IPS-20b (cell line): ENCODE data around the gene CIC.

ENCODE experiments used
- H3K27ac ChIP-seq: one replicate; pipeline ENCODE4 v1.5.1; 2013; ENCODE audit warnings: low read length
- H3K27me3 ChIP-seq: 2 replicates; pipeline ENCODE4 v1.6.1; 2013; ENCODE audit warnings: mild to moderate bottlenecking, low read length, inconsistent platforms; ENCODE audit not compliant: insufficient read depth
- H3K36me3 ChIP-seq: 2 replicates; pipeline ENCODE4 v1.6.1; 2013; ENCODE audit warnings: low read depth, mild to moderate bottlenecking, inconsistent platforms, low read length, moderate library complexity; ENCODE audit not compliant: insufficient read depth
- H3K4me1 ChIP-seq: 2 replicates; pipeline ENCODE4 v1.6.1; 2013; ENCODE audit warnings: mild to moderate bottlenecking, control low read depth, inconsistent platforms, low read length, moderate library complexity; ENCODE audit not compliant: insufficient read depth
- H3K4me3 ChIP-seq: 2 replicates; pipeline ENCODE4 v1.5.1; 2013; ENCODE audit warnings: mild to moderate bottlenecking, low read length, inconsistent platforms
- H3K9ac ChIP-seq: 2 replicates; pipeline ENCODE4 v1.6.1; 2013; ENCODE audit warnings: low read depth, mild to moderate bottlenecking, inconsistent platforms, low read length, moderate library complexity
- H3K9me3 ChIP-seq: 2 replicates; pipeline ENCODE4 v1.6.1; 2013; ENCODE audit warnings: mild to moderate bottlenecking, low read depth, low read length, inconsistent platforms; ENCODE audit not compliant: insufficient read depth

The CIC gene

DNA sequence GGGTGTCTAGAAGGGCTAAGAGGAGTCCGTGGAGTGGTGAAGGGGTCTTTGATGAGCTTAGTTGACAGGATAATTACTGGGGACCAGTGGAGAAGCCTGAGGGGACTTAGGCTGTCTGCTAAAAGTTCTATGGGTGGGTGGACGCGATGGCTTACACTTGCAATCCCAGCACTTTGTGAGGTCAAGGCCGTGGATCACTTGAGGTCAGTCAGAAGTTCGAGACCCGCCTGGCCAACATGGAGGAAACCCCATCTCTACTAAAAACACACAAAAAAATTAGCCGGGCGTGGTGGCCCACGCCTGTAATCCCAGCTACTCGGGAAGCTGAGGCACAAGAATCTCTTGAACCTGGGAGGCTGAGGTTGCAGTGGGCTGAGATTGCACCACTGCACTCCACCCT, 23.8 kb upstream of the CIC start:
- H3K4me3 ChIP-seq, result no peak overlapping the region; the same call in 1 of the 2 replicates
- H3K9ac ChIP-seq, result no peak overlapping the region
- no peak overlapping the region for H3K27ac ChIP-seq
- peaks cover 21% of the 10 kb centered on the region; the same call in 1 of the 2 replicates for H3K36me3 ChIP-seq
- peaks cover 5% of the 10 kb centered on the region; the same call in 1 of the 2 replicates for H3K4me1 ChIP-seq
- H3K9me3 ChIP-seq, result no peaks in the 10 kb centered on the region
- H3K27me3 ChIP-seq, result no peaks in the 10 kb centered on the region

- H3K9ac ChIP-seq, result no peak overlapping the region
- no peak overlapping the region for H3K27ac ChIP-seq
- no peaks in the 10 kb centered on the region for H3K27me3 ChIP-seq
- H3K9me3 ChIP-seq, result no peaks in the 10 kb centered on the region
- H3K36me3 ChIP-seq, result peaks cover 18% of the 10 kb centered on the region; the same call in 1 of the 2 replicates
- H3K4me3 ChIP-seq, result no peak overlapping the region
- H3K4me1 ChIP-seq, result peaks cover 4% of the 10 kb centered on the region; the same call in 1 of the 2 replicates
Measured at GRCh38 chr19:42246143-42246921, 22.7 kb upstream of the CIC start.

GRCh38 chr19:42246922-42247639, 22.0 kb upstream of the CIC start:
- Histone ChIP-seq H3K4me1 (peaks cover 6% of the 10 kb centered on the region; the same call in 1 of the 2 replicates), H3K27me3 (no peaks in the 10 kb centered on the region), H3K4me3 (no peak overlapping the region), H3K9ac (no peak overlapping the region), H3K9me3 (no peaks in the 10 kb centered on the region), H3K27ac (no peak overlapping the region), H3K36me3 (peaks cover 18% of the 10 kb centered on the region; the same call in 1 of the 2 replicates)

DNA sequence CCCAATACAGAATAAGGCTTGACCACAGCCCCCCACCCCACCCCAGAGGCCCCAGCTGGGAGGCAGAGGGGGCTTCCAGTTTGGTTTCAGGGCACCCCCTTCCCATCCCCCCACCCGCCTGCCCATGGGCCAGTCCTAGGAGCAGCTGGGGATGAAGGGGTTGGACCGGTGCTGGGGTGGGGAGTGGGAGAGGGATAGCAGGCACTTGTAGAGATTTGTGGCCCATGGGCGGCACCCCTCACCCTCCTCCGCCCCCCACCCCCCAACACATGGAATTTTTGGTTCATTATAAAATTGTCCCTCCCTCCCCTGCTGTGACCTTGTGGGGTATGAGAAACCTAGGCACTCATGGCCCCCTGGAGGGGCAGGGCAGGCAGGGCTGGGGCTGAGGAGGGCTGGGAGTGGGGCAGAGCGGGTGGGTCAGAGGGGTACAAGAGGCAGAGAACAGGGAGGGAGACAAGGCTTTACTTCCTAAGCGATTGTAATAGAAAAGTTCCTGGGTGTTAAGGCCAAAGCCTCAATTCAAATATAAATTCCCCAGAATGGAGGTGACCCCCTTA, 21.3 kb upstream of the CIC start:
- Histone ChIP-seq H3K9ac (no peak overlapping the region), H3K9me3 (no peaks in the 10 kb centered on the region), H3K27ac (no peak overlapping the region), H3K4me1 (peaks cover 6% of the 10 kb centered on the region; the same call in 1 of the 2 replicates), H3K4me3 (no peak overlapping the region), H3K36me3 (peaks cover 18% of the 10 kb centered on the region; the same call in 1 of the 2 replicates), H3K27me3 (no peaks in the 10 kb centered on the region)

GRCh38 chr19:42248270-42249148, 20.5 kb upstream of the CIC start:
- Histone ChIP-seq H3K36me3 (peaks cover 18% of the 10 kb centered on the region; the same call in 1 of the 2 replicates), H3K9ac (no peak overlapping the region), H3K27ac (no peak overlapping the region), H3K9me3 (no peaks in the 10 kb centered on the region), H3K4me1 (peaks cover 6% of the 10 kb centered on the region; the same call in 1 of the 2 replicates), H3K4me3 (no peak overlapping the region), H3K27me3 (no peaks in the 10 kb centered on the region)

DNA sequence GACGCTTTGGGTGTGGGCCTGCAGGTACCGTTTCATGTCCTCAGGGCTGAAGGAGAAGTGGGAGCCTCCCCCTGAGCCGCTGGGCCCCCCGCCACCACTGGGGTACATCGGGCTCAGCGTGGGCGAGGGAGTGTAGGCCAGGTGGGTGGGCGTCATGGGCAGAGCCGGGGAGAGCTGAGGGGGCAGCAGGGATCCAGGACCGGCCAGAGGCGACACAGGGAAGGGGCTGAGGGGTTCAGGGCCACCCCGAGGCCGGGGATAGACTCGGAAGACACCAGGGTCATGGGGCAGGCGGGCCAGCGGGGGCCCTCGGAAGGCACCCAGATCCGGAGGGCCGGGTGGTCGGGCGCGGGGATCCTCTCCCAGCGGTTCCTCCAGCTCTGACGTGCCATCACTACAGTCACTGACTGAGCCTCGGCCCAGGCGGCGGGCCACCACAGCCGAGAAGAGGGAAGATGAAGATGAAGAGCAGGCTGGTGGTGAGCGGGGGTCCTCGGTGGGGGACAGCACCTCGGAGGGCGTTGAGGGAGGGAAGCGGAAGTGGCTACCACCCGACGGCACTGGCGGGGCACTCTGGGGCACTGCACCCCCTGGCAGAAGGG, 19.8 kb upstream of the CIC start:
- Histone ChIP-seq H3K9me3 (no peaks in the 10 kb centered on the region), H3K9ac (no peak overlapping the region), H3K36me3 (peaks cover 18% of the 10 kb centered on the region; the same call in 1 of the 2 replicates), H3K4me1 (peaks cover 6% of the 10 kb centered on the region; the same call in 1 of the 2 replicates), H3K27ac (no peak overlapping the region), H3K27me3 (no peaks in the 10 kb centered on the region), H3K4me3 (no peak overlapping the region)

- no peak overlapping the region for H3K4me3 ChIP-seq
- peaks cover 6% of the 10 kb centered on the region; the same call in 1 of the 2 replicates for H3K4me1 ChIP-seq
- H3K27ac ChIP-seq, result no peak overlapping the region
Measured at GRCh38 chr19:42249769-42250168, 19.3 kb upstream of the CIC start.

GRCh38 chr19:42250183-42250665, 18.8 kb upstream of the CIC start:
- H3K4me3 ChIP-seq, result no peak overlapping the region
- no peak overlapping the region for H3K27ac ChIP-seq

More at GRCh38 chr19:42249769-42250168, 19.3 kb upstream of the CIC start:
- Histone ChIP-seq H3K27me3 (no peaks in the 10 kb centered on the region), H3K9ac (no peak overlapping the region), H3K9me3 (no peaks in the 10 kb centered on the region), H3K36me3 (peaks cover 18% of the 10 kb centered on the region; the same call in 1 of the 2 replicates)

GRCh38 chr19:42250666-42251531, 18.2 kb upstream of the CIC start:
- peaks cover 18% of the 10 kb centered on the region; the same call in 1 of the 2 replicates for H3K36me3 ChIP-seq
- no peak overlapping the region for H3K9ac ChIP-seq
- H3K27ac ChIP-seq, result no peak overlapping the region
- peaks cover 6% of the 10 kb centered on the region; the same call in 1 of the 2 replicates for H3K4me1 ChIP-seq
- no peak overlapping the region for H3K4me3 ChIP-seq
- H3K27me3 ChIP-seq, result no peaks in the 10 kb centered on the region
- no peaks in the 10 kb centered on the region for H3K9me3 ChIP-seq

More at GRCh38 chr19:42250183-42250665, 18.8 kb upstream of the CIC start:
- peaks cover 6% of the 10 kb centered on the region; the same call in 1 of the 2 replicates for H3K4me1 ChIP-seq
- no peak overlapping the region for H3K9ac ChIP-seq
- peaks cover 18% of the 10 kb centered on the region; the same call in 1 of the 2 replicates for H3K36me3 ChIP-seq
- no peaks in the 10 kb centered on the region for H3K9me3 ChIP-seq
- H3K27me3 ChIP-seq, result no peaks in the 10 kb centered on the region
